ENCODE measurements around the gene PIEZO2.

PIEZO2 gene

DNA sequence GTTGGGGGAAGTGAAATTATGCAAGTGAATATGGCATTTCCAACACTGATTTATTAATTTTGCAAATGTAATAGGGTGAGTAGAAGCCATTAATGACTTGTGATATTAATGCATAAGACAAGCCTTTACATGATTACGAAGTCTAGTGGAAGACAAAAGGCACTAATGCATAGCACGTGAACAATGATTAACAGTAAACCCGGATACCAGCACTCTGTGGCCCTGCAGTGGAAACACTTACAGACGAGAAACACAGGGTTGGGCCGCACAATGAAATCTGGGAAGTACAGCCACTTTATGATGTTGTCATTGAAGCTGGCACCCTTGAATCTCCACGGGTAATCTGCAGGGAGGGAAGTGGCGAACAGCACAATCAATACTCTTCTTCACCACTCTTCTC, 390.1 kb downstream of the PIEZO2 start:
- no peak for DNase-seq (ENCODE audit: low read depth)
- TF ChIP-seq CTCF (IDR thresholded peaks at IDR 0.05; ENCODE audit: control insufficient read depth, insufficient read depth, low read depth, low read length, missing control alignments) = no peak
- no peak overlapping the region for H3K4me3 ChIP-seq (ENCODE audit: control insufficient read depth, low read depth, low read length)

- DNase-seq (ENCODE audit: low read depth) = no peak
- TF ChIP-seq CTCF (IDR thresholded peaks at IDR 0.05; ENCODE audit: control insufficient read depth, insufficient read depth, low read depth, low read length, missing control alignments) = no peak
- no peak overlapping the region for H3K4me3 ChIP-seq (ENCODE audit: control insufficient read depth, low read depth, low read length)
These were observed 391.4 kb downstream of the PIEZO2 start for GRCh38 chr18:10757946-10758345.

- no peak for TF ChIP-seq CTCF (IDR thresholded peaks at IDR 0.05; ENCODE audit: control insufficient read depth, insufficient read depth, low read depth, low read length, missing control alignments)
- no peak for DNase-seq (ENCODE audit: low read depth)
- H3K4me3 ChIP-seq (ENCODE audit: control insufficient read depth, low read depth, low read length) = no peak overlapping the region
These were observed 392.0 kb downstream of the PIEZO2 start for GRCh38 chr18:10757349-10757748.

- DNase-seq (ENCODE audit: low read depth) = no peak
- no peak for TF ChIP-seq CTCF (IDR thresholded peaks at IDR 0.05; ENCODE audit: control insufficient read depth, insufficient read depth, low read depth, low read length, missing control alignments)
- no peak overlapping the region for H3K4me3 ChIP-seq (ENCODE audit: control insufficient read depth, low read depth, low read length)
These were observed 393.5 kb downstream of the PIEZO2 start for GRCh38 chr18:10755855-10756254.

GRCh38 chr18:10754128-10754527, 395.2 kb downstream of the PIEZO2 start:
- DNase-seq (ENCODE audit: low read depth) = no peak
- no peak overlapping the region for H3K4me3 ChIP-seq (ENCODE audit: control insufficient read depth, low read depth, low read length)
- TF ChIP-seq CTCF (IDR thresholded peaks at IDR 0.05; ENCODE audit: control insufficient read depth, insufficient read depth, low read depth, low read length, missing control alignments) = no peak

DNA sequence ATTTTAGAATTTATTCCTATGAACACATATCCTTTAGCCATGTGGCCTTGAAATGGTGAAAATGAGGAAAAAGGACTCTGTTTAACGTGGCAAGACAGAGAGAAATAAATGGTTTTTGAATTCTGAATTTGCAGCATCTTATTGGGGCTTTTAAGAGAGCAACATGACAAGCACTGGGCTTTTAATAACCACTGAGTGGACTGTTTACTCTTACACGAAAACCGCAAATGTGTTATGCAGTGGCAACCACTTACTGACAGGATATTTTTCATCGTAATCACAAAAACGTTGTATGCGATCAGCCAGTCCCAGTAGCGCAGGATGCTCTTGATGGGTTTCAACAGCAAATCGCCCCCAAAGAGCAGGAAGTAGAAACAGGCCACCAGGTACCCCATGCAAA, 397.0 kb downstream of the PIEZO2 start:
- no peak for TF ChIP-seq CTCF (IDR thresholded peaks at IDR 0.05; ENCODE audit: control insufficient read depth, insufficient read depth, low read depth, low read length, missing control alignments)
- no peak for DNase-seq (ENCODE audit: low read depth)
- no peak overlapping the region for H3K4me3 ChIP-seq (ENCODE audit: control insufficient read depth, low read depth, low read length)

- DNase-seq (ENCODE audit: low read depth) = no peak
- no peak for TF ChIP-seq CTCF (IDR thresholded peaks at IDR 0.05; ENCODE audit: control insufficient read depth, insufficient read depth, low read depth, low read length, missing control alignments)
- no peak overlapping the region for H3K4me3 ChIP-seq (ENCODE audit: control insufficient read depth, low read depth, low read length)
These were observed 397.7 kb downstream of the PIEZO2 start for GRCh38 chr18:10751653-10752052.
